ENCODE measurements around the gene SEC31B. TPM values are rescaled to one million over a fixed set of nuclear protein-coding genes. Genes with fewer than 3 reads are reported as not detected.
A peak's percentile ranks its signal among the peaks of the same experiment; 100 is the strongest.

SEC31B gene
- total RNA-seq, 6 experiments from 2014 or later, result 2.4 to 9.1 (median 4.7) TPM

GRCh38 chr10:100462709-100463108 lies 57.0 kb downstream of the SEC31B start, which contains the start of gene WNT8B:
Gene WNT8B, plus strand, starts transcription at chr10:100463009. Its CDS starts 160 bp downstream, at chr10:100463169.
- Histone ChIP-seq H3K27ac (no peak within 1 kb of the TSS), H3K36me3 (no peaks in the 10 kb centered on the region), H3K4me1 (no peaks in the 10 kb centered on the region), H3K27me3 (no peaks in the 10 kb centered on the region), H3K9me3 (no peaks in the 10 kb centered on the region), H3K4me3 (no peak within 1 kb of the TSS)
- WGBS (ENCODE audit: insufficient coverage, low coverage, low lambda C conversion rate, missing lambda C conversion rate), result 60% methylated on average over 4 of the region's 4 CpGs
- ATAC-seq (no peak), DNase-seq (no peak)
- no peak for TF ChIP-seq CTCF (IDR thresholded peaks at IDR 0.05)
- TF ChIP-seq POLR2A (IDR thresholded peaks at IDR 0.05), result no peak
- intact Hi-C loops (cut with DNase I), result no loop called here

- DNase-seq, result no peak
- Histone ChIP-seq H3K27ac (no peak overlapping the region), H3K4me3 (no peak overlapping the region), H3K27me3 (no peaks in the 10 kb centered on the region), H3K9me3 (no peaks in the 10 kb centered on the region), H3K36me3 (no peaks in the 10 kb centered on the region), H3K4me1 (no peaks in the 10 kb centered on the region)
- 65% methylated on average over 4 of the region's 4 CpGs for WGBS (ENCODE audit: insufficient coverage, low coverage, low lambda C conversion rate, missing lambda C conversion rate)
- TF ChIP-seq CTCF (IDR thresholded peaks at IDR 0.05), result no peak
- intact Hi-C loops (cut with DNase I), result loop anchor here in 1 of 2 donors (10.0 kb wide), 1 partner anchor 56 kb away; no protein-coding TSS in a partner anchor
- ATAC-seq, result peak; percentile 25 to 58 (median 38)
These were observed 70.7 kb downstream of the SEC31B start for GRCh38 chr10:100448951-100449350.

GRCh38 chr10:100447663-100448062 lies 72.0 kb downstream of the SEC31B start:
- H3K9me3 ChIP-seq, result no peaks in the 10 kb centered on the region
- TF ChIP-seq CTCF (IDR thresholded peaks at IDR 0.05) (no peak), POLR2A (IDR thresholded peaks at IDR 0.05) (no peak)
- H3K4me3 ChIP-seq, result no peak overlapping the region
- no peak overlapping the region for H3K27ac ChIP-seq
- no peaks in the 10 kb centered on the region for H3K4me1 ChIP-seq
- ATAC-seq (no peak), DNase-seq (no peak)
- H3K36me3 ChIP-seq, result no peaks in the 10 kb centered on the region
- H3K27me3 ChIP-seq, result no peaks in the 10 kb centered on the region
- no CpG with 5 or more reads among the region's 1 CpG for WGBS (ENCODE audit: insufficient coverage, low coverage, low lambda C conversion rate, missing lambda C conversion rate)
- intact Hi-C loops (cut with DNase I), result loop anchor here in 1 of 2 donors (10.0 kb wide), 1 partner anchor 57 kb away; no protein-coding TSS in a partner anchor

- no peaks in the 10 kb centered on the region for H3K27me3 ChIP-seq
- H3K27ac ChIP-seq, result no peak overlapping the region
- WGBS (ENCODE audit: insufficient coverage, low coverage, low lambda C conversion rate, missing lambda C conversion rate), result 55% methylated on average over 4 of the region's 4 CpGs
- H3K36me3 ChIP-seq, result no peaks in the 10 kb centered on the region
- DNase-seq (no peak), ATAC-seq (no peak)
- H3K4me3 ChIP-seq, result no peak overlapping the region
- H3K4me1 ChIP-seq, result no peaks in the 10 kb centered on the region
- H3K9me3 ChIP-seq, result no peaks in the 10 kb centered on the region
- intact Hi-C loops (cut with DNase I), result loop anchor here in 1 of 2 donors (10.0 kb wide), 1 partner anchor 59 kb away; no protein-coding TSS in a partner anchor
- no peak for TF ChIP-seq CTCF (IDR thresholded peaks at IDR 0.05)
- no peak for TF ChIP-seq POLR2A (IDR thresholded peaks at IDR 0.05)
These were observed 73.4 kb downstream of the SEC31B start for GRCh38 chr10:100446130-100446761.

Measured in right lobe of liver (tissue), 6 donors.